ENCODE data around the gene CPM.

Gene CPM

DNA sequence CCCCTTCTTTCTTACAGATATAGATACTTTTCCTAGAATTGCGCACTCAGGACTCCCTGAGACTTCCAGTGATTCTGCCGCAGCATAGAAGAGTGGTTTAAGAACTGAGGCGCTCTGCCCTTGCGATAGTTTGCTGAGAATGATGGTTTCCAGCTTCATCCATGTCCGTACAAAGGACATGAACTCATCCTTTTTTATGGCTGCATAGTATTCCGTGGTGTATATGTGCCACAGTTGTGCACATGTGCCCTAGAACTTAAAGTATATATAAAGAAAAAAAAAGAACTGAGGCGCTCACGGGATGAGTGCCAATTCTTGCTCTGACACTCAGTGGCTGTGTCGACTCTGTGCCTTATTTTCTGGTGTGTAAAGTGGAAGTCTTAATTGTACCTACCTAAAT is 1.4 kb upstream of the CPM start:
- no peak overlapping the region for H3K4me3 ChIP-seq (ENCODE audit: low read depth, low read length)
- TF ChIP-seq MYC (IDR thresholded peaks at IDR 0.05; ENCODE audit: low read depth, low read length) (no peak), POLR2A (IDR thresholded peaks at IDR 0.05; ENCODE audit: extremely low read depth, insufficient read length) (no peak)
- TF ChIP-seq, protein P1, sequence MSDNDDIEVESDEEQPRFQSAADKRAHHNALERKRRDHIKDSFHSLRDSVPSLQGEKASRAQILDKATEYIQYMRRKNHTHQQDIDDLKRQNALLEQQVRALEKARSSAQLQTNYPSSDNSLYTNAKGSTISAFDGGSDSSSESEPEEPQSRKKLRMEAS (IDR thresholded peaks at IDR 0.05; ENCODE audit: low read depth, low read length): no peak
- TF ChIP-seq, protein P2, sequence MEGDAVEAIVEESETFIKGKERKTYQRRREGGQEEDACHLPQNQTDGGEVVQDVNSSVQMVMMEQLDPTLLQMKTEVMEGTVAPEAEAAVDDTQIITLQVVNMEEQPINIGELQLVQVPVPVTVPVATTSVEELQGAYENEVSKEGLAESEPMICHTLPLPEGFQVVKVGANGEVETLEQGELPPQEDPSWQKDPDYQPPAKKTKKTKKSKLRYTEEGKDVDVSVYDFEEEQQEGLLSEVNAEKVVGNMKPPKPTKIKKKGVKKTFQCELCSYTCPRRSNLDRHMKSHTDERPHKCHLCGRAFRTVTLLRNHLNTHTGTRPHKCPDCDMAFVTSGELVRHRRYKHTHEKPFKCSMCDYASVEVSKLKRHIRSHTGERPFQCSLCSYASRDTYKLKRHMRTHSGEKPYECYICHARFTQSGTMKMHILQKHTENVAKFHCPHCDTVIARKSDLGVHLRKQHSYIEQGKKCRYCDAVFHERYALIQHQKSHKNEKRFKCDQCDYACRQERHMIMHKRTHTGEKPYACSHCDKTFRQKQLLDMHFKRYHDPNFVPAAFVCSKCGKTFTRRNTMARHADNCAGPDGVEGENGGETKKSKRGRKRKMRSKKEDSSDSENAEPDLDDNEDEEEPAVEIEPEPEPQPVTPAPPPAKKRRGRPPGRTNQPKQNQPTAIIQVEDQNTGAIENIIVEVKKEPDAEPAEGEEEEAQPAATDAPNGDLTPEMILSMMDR (IDR thresholded peaks at IDR 0.05; ENCODE audit: low read depth, low read length): no peak
- no peak for DNase-seq (ENCODE audit: low read depth)

DNA sequence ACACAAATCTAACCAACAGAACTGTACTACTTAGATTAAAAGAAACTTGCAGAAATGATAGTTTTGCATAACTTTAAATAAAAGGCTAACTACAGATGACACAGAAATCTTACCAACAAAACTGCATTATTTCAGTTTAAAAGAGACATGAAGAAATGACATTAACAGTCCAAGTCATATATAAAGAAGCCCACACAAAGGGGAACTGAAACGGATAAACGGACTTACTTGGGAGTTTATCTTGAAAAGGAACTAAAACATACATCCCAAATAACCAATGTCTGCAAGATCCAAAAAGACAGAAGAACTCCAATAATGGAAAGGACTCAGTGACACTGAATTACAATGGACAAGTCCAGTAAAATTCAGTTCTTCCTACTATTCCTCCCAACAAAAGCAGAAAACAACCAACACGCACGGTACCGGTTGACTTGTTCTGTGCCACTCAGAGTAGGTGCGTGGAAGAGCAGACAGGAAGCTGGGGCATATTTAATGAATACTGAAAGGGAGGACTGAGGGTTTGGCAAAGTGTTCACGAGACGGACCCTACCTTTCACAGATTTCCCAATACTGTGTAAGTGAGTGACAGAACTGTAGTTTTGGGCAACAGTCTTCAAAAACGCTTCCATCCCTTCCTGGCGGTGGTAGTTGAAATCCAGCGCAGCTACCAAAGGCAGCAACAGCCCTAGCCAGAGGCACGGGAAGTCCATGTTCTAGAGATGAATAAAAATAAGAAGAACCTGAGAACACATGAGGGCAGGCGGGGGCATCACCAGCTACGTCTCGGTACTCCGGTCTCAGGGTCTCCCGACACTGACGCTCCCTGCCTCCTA is 627 bp downstream of the CPM start:
- H3K4me3 ChIP-seq (ENCODE audit: low read depth, low read length): peak overlapping the region; percentile 72
- peak; percentile 56 for DNase-seq (ENCODE audit: low read depth)
- TF ChIP-seq, protein P2 (IDR thresholded peaks at IDR 0.05; ENCODE audit: low read depth, low read length): no peak
- TF ChIP-seq POLR2A (IDR thresholded peaks at IDR 0.05; ENCODE audit: extremely low read depth, insufficient read length): no peak
- no peak for TF ChIP-seq MYC (IDR thresholded peaks at IDR 0.05; ENCODE audit: low read depth, low read length)
- TF ChIP-seq, protein P1 (IDR thresholded peaks at IDR 0.05; ENCODE audit: low read depth, low read length): no peak

DNA sequence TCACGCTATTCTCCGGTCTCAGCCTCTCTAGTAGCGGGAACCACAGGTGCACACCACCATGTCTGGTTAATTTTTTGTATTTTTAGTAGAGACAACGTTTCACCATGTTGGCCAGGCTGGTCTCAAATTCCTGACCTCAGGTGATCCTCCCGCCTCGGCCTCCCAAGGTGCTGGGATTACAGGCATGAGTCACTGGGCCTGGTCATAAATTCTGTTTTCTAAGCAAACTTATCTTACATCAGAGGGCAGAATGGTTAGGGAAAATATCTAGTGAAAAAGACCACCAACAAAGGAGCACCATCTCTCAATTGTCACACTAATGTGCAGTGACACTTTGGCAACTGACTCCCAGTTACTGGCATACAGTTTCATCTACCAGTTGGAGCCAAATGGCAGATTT is 2.8 kb downstream of the CPM start:
- H3K4me3 ChIP-seq (ENCODE audit: low read depth, low read length): no peak overlapping the region
- TF ChIP-seq POLR2A (IDR thresholded peaks at IDR 0.05; ENCODE audit: extremely low read depth, insufficient read length): no peak
- TF ChIP-seq MYC (IDR thresholded peaks at IDR 0.05; ENCODE audit: low read depth, low read length): no peak
- TF ChIP-seq, protein P1 (IDR thresholded peaks at IDR 0.05; ENCODE audit: low read depth, low read length): no peak
- TF ChIP-seq, protein P2 (IDR thresholded peaks at IDR 0.05; ENCODE audit: low read depth, low read length): no peak
- no peak for DNase-seq (ENCODE audit: low read depth)

DNA sequence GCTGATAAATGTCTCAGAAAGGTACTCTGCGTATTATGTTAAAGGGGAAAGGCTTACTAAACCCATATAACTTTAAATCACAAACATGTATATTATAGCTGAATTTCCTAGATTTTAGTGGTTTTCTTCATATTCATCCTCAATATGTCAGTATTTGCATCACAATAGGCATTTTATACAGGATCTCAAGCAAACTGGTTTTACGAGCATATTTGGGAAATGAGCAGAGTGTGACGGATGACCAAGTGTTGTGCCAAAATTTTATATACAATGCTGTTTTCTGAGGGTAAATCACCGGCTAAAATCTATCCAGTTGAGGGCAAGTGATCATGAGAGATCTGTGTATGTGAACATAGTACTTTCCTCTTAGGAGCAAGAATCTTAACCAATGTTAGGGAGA is 8.4 kb downstream of the CPM start:
- no peak for TF ChIP-seq POLR2A (IDR thresholded peaks at IDR 0.05; ENCODE audit: extremely low read depth, insufficient read length)
- TF ChIP-seq, protein P2 (IDR thresholded peaks at IDR 0.05; ENCODE audit: low read depth, low read length): no peak
- TF ChIP-seq, protein P1 (IDR thresholded peaks at IDR 0.05; ENCODE audit: low read depth, low read length): no peak
- no peak overlapping the region for H3K4me3 ChIP-seq (ENCODE audit: low read depth, low read length)
- DNase-seq (ENCODE audit: low read depth): no peak

DNA sequence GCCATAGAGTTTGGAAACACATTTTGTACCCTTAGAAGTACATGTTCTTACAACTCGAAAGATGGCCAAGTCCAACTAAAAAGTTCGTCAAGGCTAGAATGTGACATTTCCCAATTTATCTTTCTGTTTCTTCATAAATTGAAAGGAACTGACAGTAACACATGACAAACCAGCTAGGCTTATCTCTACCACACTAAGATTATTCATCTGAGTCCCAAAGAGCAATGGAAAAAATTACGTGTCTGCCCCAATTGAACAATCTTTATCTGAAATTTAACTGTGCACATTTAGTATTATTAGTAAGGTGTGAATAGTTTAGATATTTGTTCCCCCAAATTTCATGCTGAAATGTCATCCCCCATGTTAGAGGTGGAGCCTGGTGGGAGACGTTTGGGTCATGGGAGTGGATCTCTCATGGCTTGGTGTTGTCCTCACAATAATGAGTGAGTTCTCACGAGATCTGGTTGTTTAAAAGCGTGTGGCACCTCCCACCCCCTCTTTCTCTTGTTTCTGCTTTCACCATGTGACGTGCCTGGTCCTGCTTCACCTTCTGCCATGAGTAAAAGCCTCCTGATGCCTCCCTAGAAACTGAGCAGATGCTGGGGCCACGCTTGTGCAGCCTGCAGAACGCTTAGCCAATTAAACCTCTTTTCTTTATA is 13.3 kb downstream of the CPM start:
- H3K4me3 ChIP-seq (ENCODE audit: low read depth, low read length): no peak overlapping the region
- TF ChIP-seq, protein P1 (IDR thresholded peaks at IDR 0.05; ENCODE audit: low read depth, low read length): no peak
- no peak for TF ChIP-seq POLR2A (IDR thresholded peaks at IDR 0.05; ENCODE audit: extremely low read depth, insufficient read length)
- TF ChIP-seq, protein P2 (IDR thresholded peaks at IDR 0.05; ENCODE audit: low read depth, low read length): no peak
- no peak for TF ChIP-seq MYC (IDR thresholded peaks at IDR 0.05; ENCODE audit: low read depth, low read length)
- DNase-seq (ENCODE audit: low read depth): no peak
